Neuron (in vitro differentiated cells): ENCODE results near the gene SCP2.

Experiments
- H2AFZ ChIP-seq: one replicate; pipeline ENCODE4 v1.6.1; 2013; ENCODE audit warnings: low read depth, mild to moderate bottlenecking, inconsistent platforms, low read length, moderate library complexity
- H3K27me3 ChIP-seq: one replicate; pipeline ENCODE4 v1.6.1; 2013; ENCODE audit warnings: low read length; ENCODE audit not compliant: insufficient read depth
- H3K36me3 ChIP-seq: one replicate; pipeline ENCODE4 v1.6.1; 2013; ENCODE audit warnings: low read length; ENCODE audit not compliant: insufficient read depth
- H3K4me1 ChIP-seq: one replicate; pipeline ENCODE4 v1.6.1; 2013; ENCODE audit warnings: low read length; ENCODE audit not compliant: insufficient read depth
- H3K4me3 ChIP-seq: 2 replicates; pipeline ENCODE4 v1.5.1; 2013; ENCODE audit warnings: mild to moderate bottlenecking, low read length, moderate library complexity
- H3K9me3 ChIP-seq: one replicate; pipeline ENCODE4 v1.6.1; 2013; ENCODE audit warnings: low read length

The SCP2 gene

GRCh38 chr1:53091841-53092645 lies 165.0 kb downstream of the SCP2 start:
- H3K4me3 ChIP-seq, result no peak overlapping the region
- no peaks in the 10 kb centered on the region for H3K4me1 ChIP-seq
- H3K9me3 ChIP-seq, result peaks cover 3% of the 10 kb centered on the region
- H3K27me3 ChIP-seq, result peaks cover 2% of the 10 kb centered on the region
- H3K36me3 ChIP-seq, result no peaks in the 10 kb centered on the region
- no peak overlapping the region for H2AFZ ChIP-seq

GRCh38 chr1:53092659-53093450 lies 165.8 kb downstream of the SCP2 start:
- Histone ChIP-seq H3K9me3 (peaks cover 3% of the 10 kb centered on the region), H3K36me3 (no peaks in the 10 kb centered on the region), H3K4me3 (no peak overlapping the region), H3K27me3 (peaks cover 2% of the 10 kb centered on the region), H2AFZ (no peak overlapping the region), H3K4me1 (no peaks in the 10 kb centered on the region)

GRCh38 chr1:53093451-53093754 lies 166.3 kb downstream of the SCP2 start:
- Histone ChIP-seq H3K27me3 (peaks cover 2% of the 10 kb centered on the region), H3K36me3 (no peaks in the 10 kb centered on the region), H3K9me3 (peaks cover 8% of the 10 kb centered on the region), H2AFZ (no peak overlapping the region), H3K4me1 (no peaks in the 10 kb centered on the region), H3K4me3 (no peak overlapping the region)

GRCh38 chr1:53093778-53094532 lies 166.9 kb downstream of the SCP2 start:
- no peak overlapping the region for H2AFZ ChIP-seq
- peaks cover 13% of the 10 kb centered on the region for H3K9me3 ChIP-seq
- no peaks in the 10 kb centered on the region for H3K4me1 ChIP-seq
- H3K36me3 ChIP-seq, result no peaks in the 10 kb centered on the region
- peaks cover 2% of the 10 kb centered on the region for H3K27me3 ChIP-seq
- no peak overlapping the region for H3K4me3 ChIP-seq

GRCh38 chr1:53094533-53094919 lies 167.4 kb downstream of the SCP2 start:
- Histone ChIP-seq H3K36me3 (no peaks in the 10 kb centered on the region), H3K4me1 (no peaks in the 10 kb centered on the region), H3K9me3 (peaks cover 18% of the 10 kb centered on the region)

More at GRCh38 chr1:53094533-53094919, 167.4 kb downstream of the SCP2 start:
- H2AFZ ChIP-seq, result no peak overlapping the region
- H3K27me3 ChIP-seq, result peaks cover 2% of the 10 kb centered on the region
- H3K4me3 ChIP-seq, result no peak overlapping the region
